Peyer's patch (tissue), 4 donors: ENCODE results near the gene SERPINA10.

Source experiments
- POLR2A ChIP-seq, 2 donors: fragments of 450-650 bp; IDR thresholded peaks; one replicate each; pipeline ENCODE4 v1.5.1; 2017; ENCODE audit warnings: antibody characterized with exemption in 2 of 2, mild to moderate bottlenecking in 2 of 2, moderate library complexity in 2 of 2
- TF ChIP-seq, protein P1 (sequence below), 6 experiments: fragments of 450-650 bp in 4 of 6; fragments of 200-600 bp in 2 of 6; sonication (generic) in 1 of 6; IDR thresholded peaks; one replicate each; pipeline ENCODE4 v1.5.1; 2017 to 2019; ENCODE audit warnings: antibody characterized with exemption in 6 of 6, mild to moderate bottlenecking in 3 of 6, moderate library complexity in 1 of 6

DNA sequence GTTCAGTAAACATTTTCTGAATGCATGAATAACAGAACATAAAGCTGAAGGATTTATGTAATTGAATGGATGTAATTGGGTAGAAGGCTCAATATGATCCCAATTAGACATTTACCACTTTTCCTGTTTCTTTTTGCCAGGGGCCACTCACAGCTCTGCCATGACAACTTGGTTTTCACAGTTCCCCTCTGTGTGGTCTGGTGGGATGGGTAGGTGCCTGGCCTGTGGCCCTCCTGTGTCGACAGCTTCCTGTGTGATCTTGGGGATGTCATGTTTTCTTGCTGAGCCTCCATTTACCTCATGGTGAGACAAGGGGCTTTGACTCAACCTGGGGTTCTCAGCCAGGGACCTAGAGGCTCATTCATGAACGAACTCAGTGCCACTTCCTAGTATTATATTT, 12.6 kb upstream of the SERPINA10 start:
- TF ChIP-seq POLR2A (IDR thresholded peaks at IDR 0.05): no peak
- TF ChIP-seq, protein P1, sequence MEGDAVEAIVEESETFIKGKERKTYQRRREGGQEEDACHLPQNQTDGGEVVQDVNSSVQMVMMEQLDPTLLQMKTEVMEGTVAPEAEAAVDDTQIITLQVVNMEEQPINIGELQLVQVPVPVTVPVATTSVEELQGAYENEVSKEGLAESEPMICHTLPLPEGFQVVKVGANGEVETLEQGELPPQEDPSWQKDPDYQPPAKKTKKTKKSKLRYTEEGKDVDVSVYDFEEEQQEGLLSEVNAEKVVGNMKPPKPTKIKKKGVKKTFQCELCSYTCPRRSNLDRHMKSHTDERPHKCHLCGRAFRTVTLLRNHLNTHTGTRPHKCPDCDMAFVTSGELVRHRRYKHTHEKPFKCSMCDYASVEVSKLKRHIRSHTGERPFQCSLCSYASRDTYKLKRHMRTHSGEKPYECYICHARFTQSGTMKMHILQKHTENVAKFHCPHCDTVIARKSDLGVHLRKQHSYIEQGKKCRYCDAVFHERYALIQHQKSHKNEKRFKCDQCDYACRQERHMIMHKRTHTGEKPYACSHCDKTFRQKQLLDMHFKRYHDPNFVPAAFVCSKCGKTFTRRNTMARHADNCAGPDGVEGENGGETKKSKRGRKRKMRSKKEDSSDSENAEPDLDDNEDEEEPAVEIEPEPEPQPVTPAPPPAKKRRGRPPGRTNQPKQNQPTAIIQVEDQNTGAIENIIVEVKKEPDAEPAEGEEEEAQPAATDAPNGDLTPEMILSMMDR (IDR thresholded peaks at IDR 0.05): no peak
